Neural progenitor cell (in vitro differentiated cells): ENCODE measurements around the gene DRC1. TPM values are rescaled to one million over a fixed set of nuclear protein-coding genes. Genes with fewer than 3 reads are reported as not detected.

Experiments
- DNase-seq: peaks from one replicate; pipeline ENCODE4 v3.0.0-alpha.2; 2016; ENCODE audit warnings: low spot score
- H2AFZ ChIP-seq: fragments of 200-600 bp; sonication (generic); replicated peaks from 2 replicates; pipeline ENCODE4 v1.6.1; 2016; ENCODE audit warnings: antibody characterized with exemption
- H3F3A ChIP-seq: fragments of 200-600 bp; sonication (generic); 2 replicates; pipeline ENCODE4 v1.6.1; 2016; ENCODE audit warnings: antibody characterized with exemption, low read depth
- H3K27ac ChIP-seq: fragments of 200-600 bp; sonication (generic); 2 replicates; pipeline ENCODE4 v1.5.1; 2016; ENCODE audit warnings: mild to moderate bottlenecking
- H3K27me3 ChIP-seq: fragments of 200-600 bp; sonication (generic); 2 replicates; pipeline ENCODE4 v1.6.1; 2016; ENCODE audit warnings: mild to moderate bottlenecking, moderate library complexity
- H3K36me3 ChIP-seq: fragments of 200-600 bp; sonication (generic); 2 replicates; pipeline ENCODE4 v1.5.1; 2016
- H3K4me1 ChIP-seq: fragments of 200-600 bp; sonication (generic); 2 replicates; pipeline ENCODE4 v1.6.1; 2016; ENCODE audit warnings: mixed run types
- H3K4me2 ChIP-seq: fragments of 200-600 bp; sonication (generic); 2 replicates; pipeline ENCODE4 v1.6.1; 2016
- H3K4me3 ChIP-seq: fragments of 200-600 bp; sonication (generic); 2 replicates; pipeline ENCODE4 v1.5.1; 2016
- H3K79me2 ChIP-seq: fragments of 200-600 bp; sonication (generic); 2 replicates; pipeline ENCODE4 v1.6.1; 2016; ENCODE audit warnings: low read depth
- H3K9ac ChIP-seq: fragments of 200-600 bp; sonication (generic); 2 replicates; pipeline ENCODE4 v1.6.1; 2016
- H3K9me3 ChIP-seq: fragments of 200-600 bp; sonication (generic); 2 replicates; pipeline ENCODE4 v1.5.1; 2016; ENCODE audit warnings: low read depth
- H4K20me1 ChIP-seq: fragments of 200-600 bp; sonication (generic); 2 replicates; pipeline ENCODE4 v1.6.1; 2016; ENCODE audit warnings: low read depth
- H3K27ac Mint-ChIP-seq: 3 replicates; pipeline ENCODE4 v1.8.0; 2021; ENCODE audit warnings: mixed read lengths
- H3K27me3 Mint-ChIP-seq: 2 replicates; pipeline ENCODE4 v1.8.0; 2022; ENCODE audit warnings: low read depth, mild to moderate bottlenecking, inconsistent platforms, moderate library complexity, mixed read lengths; ENCODE audit not compliant: insufficient read depth
- H3K36me3 Mint-ChIP-seq: 3 replicates; pipeline ENCODE4 v1.8.0; 2021; ENCODE audit warnings: mixed read lengths
- H3K4me1 Mint-ChIP-seq: 3 replicates; pipeline ENCODE4 v1.8.0; 2021; ENCODE audit warnings: mixed read lengths
- H3K4me3 Mint-ChIP-seq: 3 replicates; pipeline ENCODE4 v1.8.0; 2021; ENCODE audit warnings: mild to moderate bottlenecking, moderate library complexity, mixed read lengths
- H3K9me3 Mint-ChIP-seq: 3 replicates; pipeline ENCODE4 v1.8.0; 2020; ENCODE audit warnings: mixed read lengths
- CTCF ChIP-seq: fragments of 200-600 bp; sonication (generic); IDR thresholded peaks from 2 replicates; pipeline ENCODE4 v1.5.1; 2017; ENCODE audit warnings: antibody characterized with exemption, mild to moderate bottlenecking
- EZH2 ChIP-seq: fragments of 200-600 bp; sonication (generic); IDR thresholded peaks from 2 replicates; pipeline ENCODE4 v1.6.1; 2017; ENCODE audit warnings: antibody characterized with exemption, mild to moderate bottlenecking, moderate library complexity
- EZH2phosphoT487 ChIP-seq: fragments of 200-600 bp; sonication (generic); IDR thresholded peaks from 2 replicates; pipeline ENCODE4 v1.6.1; 2017; ENCODE audit warnings: antibody characterized with exemption
- total RNA-seq: library from RNA; depleted of rRNA; stranded (reverse); fragments of >200 nt; gene quantifications from 2 replicates; pipeline ENCODE4 v1.2.3, GENCODE V29; 2015; ENCODE audit warnings: low replicate concordance

Gene DRC1
- total RNA-seq, 1 donor from 2014 or later: not detected

- Histone ChIP-seq H3K4me1 (no peaks in the 10 kb centered on the region), H3K36me3 (no peaks in the 10 kb centered on the region), H3K79me2 (peaks cover 100% of the 10 kb centered on the region), H3K9ac (no peak overlapping the region), H3K27ac (no peak overlapping the region), H3K4me2 (no peak overlapping the region), H3K4me3 (no peak overlapping the region), H3F3A (no peaks in the 10 kb centered on the region), H4K20me1 (peaks cover 30% of the 10 kb centered on the region), H2AFZ (no peak overlapping the region), H3K27me3 (no peaks in the 10 kb centered on the region), H3K9me3 (no peaks in the 10 kb centered on the region)
- peaks cover 16% of the 10 kb centered on the region for H3K36me3 Mint-ChIP-seq
- no peak for DNase-seq
- H3K9me3 Mint-ChIP-seq: no peaks in the 10 kb centered on the region
- peaks cover 2% of the 10 kb centered on the region for H3K27me3 Mint-ChIP-seq
- H3K4me1 Mint-ChIP-seq: peaks cover 12% of the 10 kb centered on the region
- H3K27ac Mint-ChIP-seq: no peak overlapping the region
- no peak for TF ChIP-seq EZH2
- TF ChIP-seq CTCF: no peak
- no peak for TF ChIP-seq EZH2phosphoT487
- no peak overlapping the region for H3K4me3 Mint-ChIP-seq
Measured at GRCh38 chr2:26355038-26355995, 46.4 kb upstream of the DRC1 start.

- H3K9me3 ChIP-seq: no peaks in the 10 kb centered on the region
- Mint-ChIP-seq H3K9me3 (no peaks in the 10 kb centered on the region), H3K27ac (no peak overlapping the region), H3K36me3 (peaks cover 14% of the 10 kb centered on the region), H3K27me3 (peaks cover 2% of the 10 kb centered on the region), H3K4me1 (peaks cover 12% of the 10 kb centered on the region), H3K4me3 (no peak overlapping the region)
- no peaks in the 10 kb centered on the region for H3F3A ChIP-seq
- no peaks in the 10 kb centered on the region for H3K4me1 ChIP-seq
- H3K27me3 ChIP-seq: no peaks in the 10 kb centered on the region
- no peak overlapping the region for H3K4me2 ChIP-seq
- no peak overlapping the region for H2AFZ ChIP-seq
- H3K36me3 ChIP-seq: no peaks in the 10 kb centered on the region
- no peak overlapping the region for H3K9ac ChIP-seq
- DNase-seq: no peak
- H3K27ac ChIP-seq: no peak overlapping the region
- no peak overlapping the region for H3K4me3 ChIP-seq
- peaks cover 100% of the 10 kb centered on the region for H3K79me2 ChIP-seq
- no peak for TF ChIP-seq CTCF
- no peak for TF ChIP-seq EZH2
- TF ChIP-seq EZH2phosphoT487: no peak
- H4K20me1 ChIP-seq: peaks cover 33% of the 10 kb centered on the region
Measured at GRCh38 chr2:26356111-26356510, 45.6 kb upstream of the DRC1 start.

GRCh38 chr2:26356771-26357170 is 44.9 kb upstream of the DRC1 start:
- H3K4me1 Mint-ChIP-seq: peaks cover 12% of the 10 kb centered on the region
- no peak overlapping the region for H3K4me3 Mint-ChIP-seq
- Histone ChIP-seq H3F3A (no peaks in the 10 kb centered on the region), H3K9ac (no peak overlapping the region), H3K27ac (no peak overlapping the region), H3K27me3 (no peaks in the 10 kb centered on the region), H3K9me3 (no peaks in the 10 kb centered on the region), H3K4me3 (no peak overlapping the region), H2AFZ (no peak overlapping the region), H3K4me1 (no peaks in the 10 kb centered on the region), H3K79me2 (peaks cover 100% of the 10 kb centered on the region), H3K36me3 (no peaks in the 10 kb centered on the region), H3K4me2 (no peak overlapping the region), H4K20me1 (peaks cover 33% of the 10 kb centered on the region)
- H3K36me3 Mint-ChIP-seq: peaks cover 10% of the 10 kb centered on the region
- H3K9me3 Mint-ChIP-seq: no peaks in the 10 kb centered on the region
- H3K27me3 Mint-ChIP-seq: peaks cover 2% of the 10 kb centered on the region
- no peak for DNase-seq
- no peak for TF ChIP-seq CTCF
- no peak for TF ChIP-seq EZH2phosphoT487
- TF ChIP-seq EZH2: no peak
- no peak overlapping the region for H3K27ac Mint-ChIP-seq
